Mucosa of descending colon (tissue), 3 donors: ENCODE measurements around the gene TMPRSS5. TPM values are rescaled to one million over a fixed set of nuclear protein-coding genes. Genes with fewer than 3 reads are reported as not detected.
"Not testable (repeated sequence)": the region's sequence is repeated elsewhere in the genome, so short reads cannot be mapped to it uniquely, and the experiment has no call there.

ENCODE experiments used
- ATAC-seq: fragments of 200-7000 bp; cut with Tn5 transposase; one replicate; pipeline ENCODE4 v1.9.1; 2020; ENCODE audit warnings: mild to moderate bottlenecking, moderate library complexity
- DNase-seq, 3 donors: peaks; one replicate each; pipeline ENCODE4 v3.0.0-alpha.2; 2020
- H3K36me3 ChIP-seq: fragments of 200-600 bp; one replicate; pipeline ENCODE4 v1.8.0; 2021; ENCODE audit warnings: low read depth, mild to moderate bottlenecking
- H3K4me1 ChIP-seq: fragments of 200-600 bp; one replicate; pipeline ENCODE4 v1.8.0; 2021; ENCODE audit warnings: low read depth, mild to moderate bottlenecking
- H3K4me3 ChIP-seq: fragments of 200-600 bp; one replicate; pipeline ENCODE4 v1.8.0; 2021; ENCODE audit warnings: mild to moderate bottlenecking
- H3K9me3 ChIP-seq: fragments of 200-600 bp; one replicate; pipeline ENCODE4 v1.8.0; 2021; ENCODE audit warnings: mild to moderate bottlenecking
- intact Hi-C, 2 donors: fragments of 100-400 bp; cut with DNase I in 1 of 2; cut with micrococcal nuclease in 1 of 2; formaldehyde crosslinking; loops; one replicate each; pipeline versions ENCODE4 v1.11.0 to v1.11.1; 2022; cut with DNase I, micrococcal nuclease
- total RNA-seq, 3 donors: library from RNA; stranded (reverse); fragmentation: NEBNext Ultra II Directional in 2 of 3; extraction: Animal tissue kit (Norgen Biotek cat#: 25700) in 2 of 3; gene quantifications; one replicate each; pipeline versions ENCODE4 v1.2.1 to v1.2.4, GENCODE V29; 2021 to 2023
- TF ChIP-seq, protein P1 (sequence below): fragments of 200-600 bp; IDR thresholded peaks from one replicate; pipeline ENCODE4 v1.8.0; 2022; ENCODE audit warnings: antibody characterized with exemption, mild to moderate bottlenecking
- donor health status: DM: no; HTN: no; CAD: no; lungs with moderate emphysema.
- donor health status: DM: no; HTN: no; CAD: no.
- donor health status: DM: no; HTN: yes; CAD: no.

Gene TMPRSS5
- total RNA-seq, 3 donors from 2014 or later, result 0.70 to 1.6 (median 0.81) TPM

- DNase-seq (no peak), ATAC-seq (no peak)
- intact Hi-C loops, result no loop called here
- no peaks in the 10 kb centered on the region for H3K9me3 ChIP-seq
- TF ChIP-seq, protein P1, sequence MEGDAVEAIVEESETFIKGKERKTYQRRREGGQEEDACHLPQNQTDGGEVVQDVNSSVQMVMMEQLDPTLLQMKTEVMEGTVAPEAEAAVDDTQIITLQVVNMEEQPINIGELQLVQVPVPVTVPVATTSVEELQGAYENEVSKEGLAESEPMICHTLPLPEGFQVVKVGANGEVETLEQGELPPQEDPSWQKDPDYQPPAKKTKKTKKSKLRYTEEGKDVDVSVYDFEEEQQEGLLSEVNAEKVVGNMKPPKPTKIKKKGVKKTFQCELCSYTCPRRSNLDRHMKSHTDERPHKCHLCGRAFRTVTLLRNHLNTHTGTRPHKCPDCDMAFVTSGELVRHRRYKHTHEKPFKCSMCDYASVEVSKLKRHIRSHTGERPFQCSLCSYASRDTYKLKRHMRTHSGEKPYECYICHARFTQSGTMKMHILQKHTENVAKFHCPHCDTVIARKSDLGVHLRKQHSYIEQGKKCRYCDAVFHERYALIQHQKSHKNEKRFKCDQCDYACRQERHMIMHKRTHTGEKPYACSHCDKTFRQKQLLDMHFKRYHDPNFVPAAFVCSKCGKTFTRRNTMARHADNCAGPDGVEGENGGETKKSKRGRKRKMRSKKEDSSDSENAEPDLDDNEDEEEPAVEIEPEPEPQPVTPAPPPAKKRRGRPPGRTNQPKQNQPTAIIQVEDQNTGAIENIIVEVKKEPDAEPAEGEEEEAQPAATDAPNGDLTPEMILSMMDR, result no peak
- no peaks in the 10 kb centered on the region for H3K4me1 ChIP-seq
- H3K36me3 ChIP-seq, result no peaks in the 10 kb centered on the region
- no peak overlapping the region for H3K4me3 ChIP-seq
Observed at GRCh38 chr11:113722934-113723333, 16.8 kb upstream of the TMPRSS5 start.

- ATAC-seq (no peak), DNase-seq (no peak)
- intact Hi-C loops, result no loop called here
- TF ChIP-seq, protein P1, result no peak
- Histone ChIP-seq H3K4me3 (no peak overlapping the region), H3K36me3 (no peaks in the 10 kb centered on the region), H3K4me1 (no peaks in the 10 kb centered on the region), H3K9me3 (no peaks in the 10 kb centered on the region)
Observed at GRCh38 chr11:113722221-113722620, 16.1 kb upstream of the TMPRSS5 start.

DNA sequence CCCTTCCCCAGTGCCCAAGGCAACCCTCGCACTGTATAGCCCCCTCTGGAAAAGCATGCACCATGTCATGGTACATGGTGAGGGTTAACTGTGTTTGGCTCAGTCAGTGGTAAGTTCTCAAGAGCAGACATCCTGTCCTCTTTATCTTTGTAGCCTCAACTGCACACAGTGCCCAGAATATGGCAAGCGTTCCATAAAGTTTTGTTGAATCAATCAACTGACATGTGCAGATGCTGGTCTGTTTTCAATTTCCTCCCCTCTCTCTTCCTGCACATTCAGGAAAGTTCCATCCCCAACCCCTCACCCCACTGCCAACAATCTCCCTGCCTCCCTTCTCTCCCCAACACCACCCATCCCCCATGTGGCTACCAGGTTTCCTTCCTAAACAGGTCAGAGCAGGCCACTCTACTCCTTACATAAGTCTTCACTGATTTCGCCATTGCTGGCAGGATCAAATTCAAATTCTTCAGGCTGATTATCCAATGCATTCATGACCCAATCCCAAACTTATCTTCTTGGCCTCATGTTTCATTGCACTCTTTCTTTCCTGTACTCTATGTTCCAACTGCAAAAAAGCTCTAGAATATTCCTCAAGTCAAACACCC is 15.5 kb upstream of the TMPRSS5 start:
- Histone ChIP-seq H3K36me3 (no peaks in the 10 kb centered on the region), H3K4me1 (no peaks in the 10 kb centered on the region)

GRCh38 chr11:113720478-113720877 is 14.4 kb upstream of the TMPRSS5 start:
- DNase-seq, ATAC-seq, H3K4me3 ChIP-seq, H3K4me1 ChIP-seq, H3K36me3 ChIP-seq, H3K9me3 ChIP-seq, intact Hi-C loops: not testable (repeated sequence)

More for the DNA sequence above, 15.5 kb upstream of the TMPRSS5 start:
- H3K4me3 ChIP-seq, result no peak overlapping the region
- TF ChIP-seq, protein P1, result no peak
- intact Hi-C loops, result no loop called here
- H3K9me3 ChIP-seq, result no peaks in the 10 kb centered on the region
- DNase-seq, result no peak
- ATAC-seq, result no peak

- DNase-seq (no peak), ATAC-seq (no peak)
- Histone ChIP-seq H3K4me3 (no peak overlapping the region), H3K9me3 (no peaks in the 10 kb centered on the region), H3K36me3 (no peaks in the 10 kb centered on the region), H3K4me1 (no peaks in the 10 kb centered on the region)
- TF ChIP-seq, protein P1, result no peak
- intact Hi-C loops, result no loop called here
Observed at GRCh38 chr11:113715882-113716625, 9.9 kb upstream of the TMPRSS5 start.

DNA sequence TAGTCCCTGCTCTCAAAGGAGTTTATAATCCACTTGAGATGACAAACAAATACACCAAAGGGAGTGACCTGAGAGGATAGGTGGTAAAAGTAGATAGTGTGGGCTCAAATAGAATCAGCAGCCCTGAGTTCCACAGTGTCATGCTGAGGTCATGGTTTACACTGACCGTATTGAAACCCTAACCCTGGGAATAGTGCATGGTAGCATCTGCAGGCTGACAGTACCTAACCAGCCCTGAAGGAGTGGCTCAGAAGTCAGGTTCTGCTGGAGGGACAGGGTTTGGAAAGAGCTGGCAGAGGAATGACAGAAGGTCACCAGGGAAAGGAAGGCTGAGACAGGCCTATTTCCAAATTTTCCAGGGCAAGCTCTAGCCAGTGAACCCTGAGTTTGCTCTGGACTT is 9.2 kb upstream of the TMPRSS5 start:
- no peak overlapping the region for H3K4me3 ChIP-seq
- no peaks in the 10 kb centered on the region for H3K4me1 ChIP-seq
- peaks cover 1% of the 10 kb centered on the region for H3K9me3 ChIP-seq
- TF ChIP-seq, protein P1, result no peak
- DNase-seq (no peak), ATAC-seq (no peak)
- H3K36me3 ChIP-seq, result no peaks in the 10 kb centered on the region
- intact Hi-C loops, result no loop called here
